Neural cell (in vitro differentiated cells): ENCODE measurements around the gene KLHDC7B. TPM values are rescaled to one million over a fixed set of nuclear protein-coding genes. Genes with fewer than 3 reads are reported as not detected.

Experiments used
- H2AFZ ChIP-seq: fragments of 200-600, 300-800 bp; sonication (generic), shearing (Covaris generic); 2 replicates; pipeline ENCODE4 v1.6.0; 2014; ENCODE audit warnings: low read depth, mild to moderate bottlenecking, antibody characterized with exemption, low read length, moderate library complexity
- H3F3A ChIP-seq: fragments of 200-600 bp; shearing (Covaris generic); 2 replicates; pipeline ENCODE4 v1.6.1; 2016; ENCODE audit warnings: mild to moderate bottlenecking, moderate library complexity, mixed read lengths, antibody characterized with exemption, low read length; ENCODE audit not compliant: insufficient read depth, poor library complexity, severe bottlenecking
- H3K27ac ChIP-seq: fragments of 200-600, 300-800 bp; sonication (generic), shearing (Covaris generic); 2 replicates; pipeline ENCODE4 v1.5.1; 2014; ENCODE audit warnings: mild to moderate bottlenecking, low read length, moderate library complexity
- H3K27me3 ChIP-seq: fragments of 300-800, 200-600 bp; sonication (generic), shearing (Covaris generic); 2 replicates; pipeline ENCODE4 v1.6.0; 2014; ENCODE audit warnings: mild to moderate bottlenecking, low read depth, low read length, moderate library complexity; ENCODE audit not compliant: insufficient read depth
- H3K36me3 ChIP-seq: fragments of 300-800, 200-600 bp; sonication (generic), shearing (Covaris generic); 2 replicates; pipeline ENCODE4 v1.5.1; 2014; ENCODE audit warnings: mild to moderate bottlenecking, antibody characterized with exemption, low read length, moderate library complexity; ENCODE audit not compliant: insufficient read depth
- H3K4me2 ChIP-seq: fragments of 300-800, 200-600 bp; sonication (generic), shearing (Covaris generic); 2 replicates; pipeline ENCODE4 v1.6.0; 2014; ENCODE audit warnings: mild to moderate bottlenecking, low read length
- H3K4me3 ChIP-seq: fragments of 300-800, 200-600 bp; sonication (generic), shearing (Covaris generic); 2 replicates; pipeline ENCODE4 v1.5.1; 2014; ENCODE audit warnings: mild to moderate bottlenecking, low read length, moderate library complexity
- H3K79me2 ChIP-seq: fragments of 200-600 bp; shearing (Covaris generic); replicated peaks from 2 replicates; pipeline ENCODE4 v1.6.0; 2014; ENCODE audit warnings: mild to moderate bottlenecking, low read length, moderate library complexity; ENCODE audit not compliant: insufficient read depth
- H3K9ac ChIP-seq: fragments of 300-800, 200-600 bp; sonication (generic), shearing (Covaris generic); 2 replicates; pipeline ENCODE4 v1.6.1; 2016; ENCODE audit warnings: mild to moderate bottlenecking, low read length, mixed read lengths
- H3K9me2 ChIP-seq: fragments of 200-600 bp; shearing (Covaris generic); 2 replicates; pipeline ENCODE4 v1.6.1; 2016; ENCODE audit warnings: mild to moderate bottlenecking, low read length, mixed read lengths; ENCODE audit not compliant: insufficient read depth
- H3K9me3 ChIP-seq: fragments of 200-600, 300-800 bp; sonication (generic), shearing (Covaris generic); 2 replicates; pipeline ENCODE4 v1.6.1; 2016; ENCODE audit warnings: mild to moderate bottlenecking, mixed run types, low read length, moderate library complexity, mixed read lengths
- H4K20me1 ChIP-seq: fragments of 200-600 bp; shearing (Covaris generic); 2 replicates; pipeline ENCODE4 v1.6.1; 2016; ENCODE audit warnings: mild to moderate bottlenecking, mixed run types; ENCODE audit not compliant: insufficient read depth
- EP300 ChIP-seq: fragments of 450-650 bp; conservative IDR thresholded peaks from 2 replicates; pipeline ENCODE4 v1.6.1; 2014; ENCODE audit warnings: antibody characterized with exemption, mild to moderate bottlenecking, moderate library complexity; ENCODE audit not compliant: poor library complexity, severe bottlenecking
- EZH2 ChIP-seq: fragments of 200-600, 300-800 bp; shearing (Covaris generic), sonication (generic); IDR thresholded peaks from 2 replicates; pipeline ENCODE4 v1.6.1; 2014; ENCODE audit warnings: antibody characterized with exemption, low read length, borderline replicate concordance, mild to moderate bottlenecking; ENCODE audit not compliant: insufficient read depth, poor library complexity, severe bottlenecking
- MXI1 ChIP-seq: fragments of 450-650 bp; conservative IDR thresholded peaks from 2 replicates; pipeline ENCODE4 v1.6.1; 2014; ENCODE audit warnings: antibody characterized with exemption, mild to moderate bottlenecking; ENCODE audit not compliant: poor library complexity, severe bottlenecking
- POLR2AphosphoS5 ChIP-seq: IDR thresholded peaks from 2 replicates; pipeline ENCODE4 v1.6.1; 2012
- RAD21 ChIP-seq: fragments of 450-650 bp; conservative IDR thresholded peaks from 2 replicates; pipeline ENCODE4 v1.6.1; 2014; ENCODE audit warnings: antibody characterized with exemption, mild to moderate bottlenecking, moderate library complexity
- SMC3 ChIP-seq: fragments of 450-650 bp; conservative IDR thresholded peaks from 2 replicates; pipeline ENCODE4 v1.6.1; 2014; ENCODE audit warnings: antibody characterized with exemption, mild to moderate bottlenecking, moderate library complexity; ENCODE audit not compliant: poor library complexity
- polyA plus RNA-seq: library from polyadenylated mRNA; depleted of rRNA; stranded (reverse); fragments of >200 nt; gene quantifications from 2 replicates; pipeline ENCODE4 v1.2.3, GENCODE V29; 2014
- TF ChIP-seq, protein P1 (sequence below): fragments of 450-650 bp; IDR thresholded peaks from 2 replicates; pipeline ENCODE4 v1.5.1; 2014; ENCODE audit warnings: antibody characterized with exemption, mild to moderate bottlenecking, moderate library complexity; ENCODE audit not compliant: poor library complexity, severe bottlenecking
- TF ChIP-seq, protein P2 (sequence below): IDR thresholded peaks from 2 replicates; pipeline ENCODE4 v1.6.1; 2012; ENCODE audit warnings: borderline replicate concordance

Gene KLHDC7B
- polyA plus RNA-seq, 1 donor from 2014 or later: not detected

DNA sequence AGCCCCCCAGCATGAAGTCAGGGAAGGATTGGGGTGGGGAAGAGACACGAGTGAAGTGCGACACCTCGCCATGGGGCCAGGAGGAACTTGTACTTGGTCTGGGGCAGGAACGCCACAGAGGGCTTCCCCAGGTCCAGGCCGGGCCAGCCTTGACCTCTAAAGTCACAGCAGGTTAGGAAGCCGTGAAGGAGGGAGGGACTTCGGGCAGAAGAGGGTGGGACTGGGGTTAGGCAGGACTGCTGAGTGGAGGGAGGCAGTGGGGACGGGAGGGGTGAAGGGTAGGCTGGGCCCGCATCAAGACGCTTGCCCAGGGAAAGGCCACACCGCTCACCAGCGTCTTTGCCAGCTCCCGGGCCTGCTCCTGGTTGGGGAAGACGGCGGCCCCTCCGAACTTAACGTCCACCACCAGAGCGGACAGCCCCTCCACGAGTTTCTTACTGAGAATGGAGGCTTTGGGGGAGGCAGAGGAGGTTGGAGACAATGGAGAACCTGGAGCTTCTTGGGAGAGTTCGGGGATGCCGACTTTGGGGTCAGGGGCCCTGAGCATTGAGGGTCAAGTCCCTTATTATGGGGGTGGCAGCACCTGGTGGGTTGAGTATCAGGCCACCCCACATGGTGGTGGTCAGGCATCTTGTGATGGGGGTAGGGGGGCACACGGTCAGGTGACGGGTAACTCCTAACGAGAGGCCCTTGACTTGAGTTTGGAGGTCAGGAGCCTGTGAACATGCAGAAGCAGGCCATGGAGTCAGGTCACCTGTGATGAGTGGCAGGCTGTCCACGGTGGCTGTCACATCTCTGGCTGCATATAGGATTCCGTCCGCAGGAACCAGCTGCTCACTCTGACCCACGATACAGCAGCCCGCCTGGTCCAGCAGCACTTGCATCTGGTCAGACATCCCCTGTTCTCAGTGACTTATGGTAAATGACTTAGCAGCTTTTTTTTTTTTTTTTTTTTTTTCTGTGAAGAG lies 18.6 kb upstream of the KLHDC7B start:
- no peaks in the 10 kb centered on the region for H3K79me2 ChIP-seq
- no peaks in the 10 kb centered on the region for H3K9me2 ChIP-seq
- peak overlapping the region; percentile 81 for H3K9ac ChIP-seq
- H3K27ac ChIP-seq: peak overlapping the region; percentile 75
- H4K20me1 ChIP-seq: no peaks in the 10 kb centered on the region
- peak overlapping the region; percentile 95 for H3K4me3 ChIP-seq
- peaks cover 28% of the 10 kb centered on the region for H3K27me3 ChIP-seq
- H3K4me2 ChIP-seq: peak overlapping the region; percentile 73
- no peaks in the 10 kb centered on the region for H3K36me3 ChIP-seq
- H3F3A ChIP-seq: no peaks in the 10 kb centered on the region
- H3K9me3 ChIP-seq: no peaks in the 10 kb centered on the region
- H2AFZ ChIP-seq: no peak overlapping the region
- no peak for TF ChIP-seq RAD21
- TF ChIP-seq SMC3: no peak
- no peak for TF ChIP-seq EP300
- TF ChIP-seq, protein P1, sequence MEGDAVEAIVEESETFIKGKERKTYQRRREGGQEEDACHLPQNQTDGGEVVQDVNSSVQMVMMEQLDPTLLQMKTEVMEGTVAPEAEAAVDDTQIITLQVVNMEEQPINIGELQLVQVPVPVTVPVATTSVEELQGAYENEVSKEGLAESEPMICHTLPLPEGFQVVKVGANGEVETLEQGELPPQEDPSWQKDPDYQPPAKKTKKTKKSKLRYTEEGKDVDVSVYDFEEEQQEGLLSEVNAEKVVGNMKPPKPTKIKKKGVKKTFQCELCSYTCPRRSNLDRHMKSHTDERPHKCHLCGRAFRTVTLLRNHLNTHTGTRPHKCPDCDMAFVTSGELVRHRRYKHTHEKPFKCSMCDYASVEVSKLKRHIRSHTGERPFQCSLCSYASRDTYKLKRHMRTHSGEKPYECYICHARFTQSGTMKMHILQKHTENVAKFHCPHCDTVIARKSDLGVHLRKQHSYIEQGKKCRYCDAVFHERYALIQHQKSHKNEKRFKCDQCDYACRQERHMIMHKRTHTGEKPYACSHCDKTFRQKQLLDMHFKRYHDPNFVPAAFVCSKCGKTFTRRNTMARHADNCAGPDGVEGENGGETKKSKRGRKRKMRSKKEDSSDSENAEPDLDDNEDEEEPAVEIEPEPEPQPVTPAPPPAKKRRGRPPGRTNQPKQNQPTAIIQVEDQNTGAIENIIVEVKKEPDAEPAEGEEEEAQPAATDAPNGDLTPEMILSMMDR: no peak
- TF ChIP-seq, protein P2, sequence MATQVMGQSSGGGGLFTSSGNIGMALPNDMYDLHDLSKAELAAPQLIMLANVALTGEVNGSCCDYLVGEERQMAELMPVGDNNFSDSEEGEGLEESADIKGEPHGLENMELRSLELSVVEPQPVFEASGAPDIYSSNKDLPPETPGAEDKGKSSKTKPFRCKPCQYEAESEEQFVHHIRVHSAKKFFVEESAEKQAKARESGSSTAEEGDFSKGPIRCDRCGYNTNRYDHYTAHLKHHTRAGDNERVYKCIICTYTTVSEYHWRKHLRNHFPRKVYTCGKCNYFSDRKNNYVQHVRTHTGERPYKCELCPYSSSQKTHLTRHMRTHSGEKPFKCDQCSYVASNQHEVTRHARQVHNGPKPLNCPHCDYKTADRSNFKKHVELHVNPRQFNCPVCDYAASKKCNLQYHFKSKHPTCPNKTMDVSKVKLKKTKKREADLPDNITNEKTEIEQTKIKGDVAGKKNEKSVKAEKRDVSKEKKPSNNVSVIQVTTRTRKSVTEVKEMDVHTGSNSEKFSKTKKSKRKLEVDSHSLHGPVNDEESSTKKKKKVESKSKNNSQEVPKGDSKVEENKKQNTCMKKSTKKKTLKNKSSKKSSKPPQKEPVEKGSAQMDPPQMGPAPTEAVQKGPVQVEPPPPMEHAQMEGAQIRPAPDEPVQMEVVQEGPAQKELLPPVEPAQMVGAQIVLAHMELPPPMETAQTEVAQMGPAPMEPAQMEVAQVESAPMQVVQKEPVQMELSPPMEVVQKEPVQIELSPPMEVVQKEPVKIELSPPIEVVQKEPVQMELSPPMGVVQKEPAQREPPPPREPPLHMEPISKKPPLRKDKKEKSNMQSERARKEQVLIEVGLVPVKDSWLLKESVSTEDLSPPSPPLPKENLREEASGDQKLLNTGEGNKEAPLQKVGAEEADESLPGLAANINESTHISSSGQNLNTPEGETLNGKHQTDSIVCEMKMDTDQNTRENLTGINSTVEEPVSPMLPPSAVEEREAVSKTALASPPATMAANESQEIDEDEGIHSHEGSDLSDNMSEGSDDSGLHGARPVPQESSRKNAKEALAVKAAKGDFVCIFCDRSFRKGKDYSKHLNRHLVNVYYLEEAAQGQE: no peak
- no peak for TF ChIP-seq EZH2
- no peak for TF ChIP-seq POLR2AphosphoS5
- TF ChIP-seq MXI1: no peak

DNA sequence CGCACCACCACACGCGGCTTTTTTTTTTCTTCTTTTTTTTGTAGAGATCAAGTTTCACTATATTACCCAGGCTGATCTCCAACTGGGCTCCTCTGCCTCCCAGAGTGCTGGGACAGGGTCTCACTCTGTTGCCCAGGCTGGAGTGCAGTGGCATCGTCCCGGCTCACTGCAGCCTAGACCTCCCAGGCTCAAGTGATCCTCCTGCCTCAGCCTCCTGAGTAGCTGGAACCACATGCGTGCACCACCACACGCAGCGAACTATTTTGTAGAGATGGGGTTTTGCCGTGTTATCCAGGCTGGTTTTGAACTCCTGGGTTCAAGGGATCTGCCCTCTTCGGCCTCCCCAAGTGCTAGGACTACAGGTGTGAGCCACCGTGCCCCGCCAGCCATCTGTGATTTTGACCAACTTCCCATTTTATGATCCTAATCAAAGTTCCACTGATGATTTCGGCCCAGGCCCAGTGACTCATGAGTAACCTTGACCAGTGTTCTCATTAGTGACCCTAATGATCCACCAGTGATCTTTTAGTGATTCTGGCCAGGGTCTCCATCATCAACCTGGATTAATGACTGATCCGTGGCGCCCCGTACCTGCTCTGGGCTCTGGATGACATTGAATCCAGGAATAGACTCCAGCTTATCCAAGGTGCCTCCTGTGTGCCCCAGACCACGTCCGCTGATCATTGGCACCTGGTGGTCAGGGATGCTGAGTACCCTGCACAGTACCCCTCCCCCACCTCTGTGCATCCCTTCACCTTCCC lies 17.6 kb upstream of the KLHDC7B start:
- no peaks in the 10 kb centered on the region for H3K36me3 ChIP-seq
- H4K20me1 ChIP-seq: no peaks in the 10 kb centered on the region
- TF ChIP-seq, protein P2: no peak
- no peak for TF ChIP-seq SMC3
- no peaks in the 10 kb centered on the region for H3K9me3 ChIP-seq
- H3K4me2 ChIP-seq: no peak overlapping the region
- H3K27ac ChIP-seq: no peak overlapping the region
- no peaks in the 10 kb centered on the region for H3K9me2 ChIP-seq
- no peak overlapping the region for H3K4me3 ChIP-seq
- H3K79me2 ChIP-seq: no peaks in the 10 kb centered on the region
- peaks cover 34% of the 10 kb centered on the region for H3K27me3 ChIP-seq
- no peak overlapping the region for H2AFZ ChIP-seq
- no peaks in the 10 kb centered on the region for H3F3A ChIP-seq
- H3K9ac ChIP-seq: no peak overlapping the region
